ENCODE data around the gene STAG3. TPM values are rescaled to one million over a fixed set of nuclear protein-coding genes. Genes with fewer than 3 reads are reported as not detected.

STAG3 gene
- total RNA-seq, 2 donors from 2014 or later = 1.8 to 37.6 TPM

DNA sequence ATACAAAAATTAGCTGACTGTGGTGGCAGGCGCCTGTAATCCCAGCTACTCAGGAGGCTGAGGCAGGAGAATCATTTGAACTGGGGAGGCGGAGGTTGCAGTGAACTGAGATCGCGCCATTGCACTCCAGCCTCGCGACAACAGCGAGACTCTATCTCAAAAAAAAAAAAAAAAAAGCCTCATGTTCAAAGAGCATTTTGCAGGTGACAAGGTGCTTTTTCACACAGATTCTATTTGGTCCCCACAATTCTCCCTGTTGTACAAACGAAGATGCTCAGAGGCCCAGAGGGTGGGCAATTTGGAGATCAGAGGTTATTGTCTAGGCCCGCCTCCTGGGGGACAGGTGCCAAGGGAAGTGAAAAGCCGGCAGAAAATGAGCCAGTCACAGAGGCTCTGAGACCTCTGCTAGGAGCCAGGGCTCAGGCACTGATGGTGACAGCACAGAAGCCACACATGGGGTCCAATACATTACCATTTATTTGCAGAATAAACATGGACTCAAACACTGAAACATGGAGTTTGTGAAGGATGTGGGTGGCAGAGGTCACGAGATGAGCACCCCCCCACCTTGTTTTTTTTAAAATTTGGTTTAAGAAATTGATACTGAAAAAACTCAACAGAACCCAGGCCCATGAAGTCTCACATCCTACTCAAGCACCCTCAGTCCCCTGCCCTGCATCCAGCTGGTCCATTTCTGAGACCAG lies 8.4 kb upstream of the STAG3 start:
- DNase-seq (ENCODE audit: low spot score) = no peak
- intact Hi-C loops (cut with DNase I) = no loop called here
- TF ChIP-seq POLR2AphosphoS5 (IDR thresholded peaks at IDR 0.05) (no peak), CTCF (IDR thresholded peaks at IDR 0.05) (no peak), POLR2A (IDR thresholded peaks at IDR 0.05) (no peak)
- H3K4me1 ChIP-seq (replicated peaks) = no peaks in the 10 kb centered on the region
- WGBS = 90% methylated on average over 11 of the region's 11 CpGs
- no peak overlapping the region for H3K4me3 ChIP-seq
- H3K27ac ChIP-seq = no peak overlapping the region
- no peaks in the 10 kb centered on the region for H3K36me3 ChIP-seq
- no peaks in the 10 kb centered on the region for H3K9me3 ChIP-seq
- no peaks in the 10 kb centered on the region for H3K27me3 ChIP-seq (replicated peaks; ENCODE audit: insufficient read depth)

GRCh38 chr7:100170101-100170897 lies 7.4 kb upstream of the STAG3 start:
- 88% methylated on average over 11 of the region's 11 CpGs for WGBS
- Histone ChIP-seq H3K4me3 (no peak overlapping the region), H3K36me3 (no peaks in the 10 kb centered on the region), H3K4me1 (replicated peaks) (no peaks in the 10 kb centered on the region), H3K27ac (no peak overlapping the region), H3K9me3 (no peaks in the 10 kb centered on the region), H3K27me3 (replicated peaks; ENCODE audit: insufficient read depth) (no peaks in the 10 kb centered on the region)
- TF ChIP-seq POLR2A (IDR thresholded peaks at IDR 0.05) (no peak), POLR2AphosphoS5 (IDR thresholded peaks at IDR 0.05) (no peak), CTCF (IDR thresholded peaks at IDR 0.05) (no peak)
- intact Hi-C loops (cut with DNase I) = no loop called here
- DNase-seq (ENCODE audit: low spot score) = no peak

DNA sequence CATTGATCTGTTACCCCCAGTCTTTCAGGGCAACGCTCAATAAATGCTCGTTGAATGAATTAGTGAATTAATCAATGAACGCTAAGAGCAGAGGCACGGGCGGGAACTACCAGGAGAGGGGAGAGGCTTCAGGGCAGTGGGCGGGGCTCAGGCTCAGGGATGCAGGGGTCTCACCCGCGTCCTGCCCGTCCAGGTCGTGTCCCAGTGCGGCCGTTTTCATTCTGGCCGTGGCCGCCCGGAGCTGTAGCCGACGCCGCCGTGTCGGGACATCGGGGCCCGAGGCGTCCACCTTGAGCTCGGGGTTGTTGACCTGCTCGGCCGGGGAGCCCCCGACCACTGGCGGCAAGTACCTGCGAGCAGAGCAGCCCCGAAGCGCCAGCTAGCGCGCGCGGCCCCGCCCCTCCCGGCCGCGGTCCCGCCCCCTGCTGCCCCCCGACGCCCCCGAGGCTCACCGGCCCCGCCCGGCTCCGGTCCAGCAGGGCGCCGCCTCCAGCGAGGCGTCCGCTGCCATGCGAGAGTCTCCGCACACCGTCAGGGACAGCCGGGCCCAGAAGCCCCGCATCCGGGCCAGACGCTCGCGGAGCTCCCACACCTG lies 6.5 kb upstream of the STAG3 start:
- no peaks in the 10 kb centered on the region for H3K36me3 ChIP-seq
- TF ChIP-seq POLR2AphosphoS5 (IDR thresholded peaks at IDR 0.05) (no peak), CTCF (IDR thresholded peaks at IDR 0.05) (no peak), POLR2A (IDR thresholded peaks at IDR 0.05) (no peak)
- intact Hi-C loops (cut with DNase I) = no loop called here
- no peak overlapping the region for H3K27ac ChIP-seq
- DNase-seq (ENCODE audit: low spot score) = no peak
- H3K4me3 ChIP-seq = peak overlapping the region; percentile 15 to 42
- H3K4me1 ChIP-seq (replicated peaks) = no peaks in the 10 kb centered on the region
- 9% methylated on average over 40 of the region's 61 CpGs for WGBS
- no peaks in the 10 kb centered on the region for H3K9me3 ChIP-seq
- no peaks in the 10 kb centered on the region for H3K27me3 ChIP-seq (replicated peaks; ENCODE audit: insufficient read depth)

GRCh38 chr7:100171840-100172239 lies 5.9 kb upstream of the STAG3 start:
- Histone ChIP-seq H3K4me3 (peak overlapping the region; percentile 15 to 42), H3K36me3 (no peaks in the 10 kb centered on the region), H3K27ac (no peak overlapping the region), H3K9me3 (no peaks in the 10 kb centered on the region), H3K4me1 (replicated peaks) (no peaks in the 10 kb centered on the region), H3K27me3 (replicated peaks; ENCODE audit: insufficient read depth) (no peaks in the 10 kb centered on the region)
- intact Hi-C loops (cut with DNase I) = no loop called here
- 43% methylated on average over 11 of the region's 22 CpGs for WGBS
- TF ChIP-seq POLR2AphosphoS5 (IDR thresholded peaks at IDR 0.05) = no peak
- no peak for TF ChIP-seq POLR2A (IDR thresholded peaks at IDR 0.05)
- TF ChIP-seq CTCF (IDR thresholded peaks at IDR 0.05) = no peak
- no peak for DNase-seq (ENCODE audit: low spot score)

Measured in prostate gland (tissue), 2 donors.